GM06990 (cell line): ENCODE data around the gene PCDHA9.

Experiments
- DNase-seq: peaks from one replicate; pipeline ENCODE4 v3.0.0-alpha.2; 2011; ENCODE audit not compliant: insufficient read length; ENCODE audit errors: extremely low read depth
- H3K27me3 ChIP-seq: replicated peaks from 2 replicates; pipeline ENCODE4 v1.6.0; 2011; ENCODE audit warnings: low read length; ENCODE audit not compliant: control insufficient read depth, insufficient read depth
- H3K36me3 ChIP-seq: 2 replicates; pipeline ENCODE4 v1.5.1; 2011; ENCODE audit warnings: low read length; ENCODE audit not compliant: control insufficient read depth, insufficient read depth
- H3K4me3 ChIP-seq: replicated peaks from 2 replicates; pipeline ENCODE4 v1.5.1; 2011; ENCODE audit warnings: low read depth, mild to moderate bottlenecking, control low read depth, low read length
- CTCF ChIP-seq: IDR thresholded peaks from 2 replicates; pipeline ENCODE4 v1.5.1; 2011; ENCODE audit warnings: low read length, control low read depth, mild to moderate bottlenecking, inconsistent platforms; ENCODE audit not compliant: insufficient read depth, poor library complexity, severe bottlenecking

PCDHA9 gene

GRCh38 chr5:140877262-140877581 is 29.0 kb downstream of the PCDHA9 start:
- Histone ChIP-seq H3K4me3 (no peak overlapping the region), H3K27me3 (no peaks in the 10 kb centered on the region), H3K36me3 (no peaks in the 10 kb centered on the region)
- TF ChIP-seq CTCF, result no peak
- no peak for DNase-seq

- H3K27me3 ChIP-seq, result no peaks in the 10 kb centered on the region
- no peak within 1 kb of the TSS for H3K4me3 ChIP-seq
- no peak for TF ChIP-seq CTCF
- DNase-seq, result no peak
- no peaks in the 10 kb centered on the region for H3K36me3 ChIP-seq
Measured at GRCh38 chr5:140881889-140882590, 33.9 kb downstream of the PCDHA9 start, which contains the start of gene PCDHA13. PCDHA13 (plus strand) TSS chr5:140882124; CDS start chr5:140882269, 145 bp downstream.

- no peaks in the 10 kb centered on the region for H3K36me3 ChIP-seq
- no peak for DNase-seq
- TF ChIP-seq CTCF, result no peak
- no peak overlapping the region for H3K4me3 ChIP-seq
- H3K27me3 ChIP-seq, result no peaks in the 10 kb centered on the region
Measured at GRCh38 chr5:140882591-140882899, 34.4 kb downstream of the PCDHA9 start.

- no peak overlapping the region for H3K4me3 ChIP-seq
- no peak for DNase-seq
- no peaks in the 10 kb centered on the region for H3K36me3 ChIP-seq
- no peak for TF ChIP-seq CTCF
- H3K27me3 ChIP-seq, result no peaks in the 10 kb centered on the region
Measured at GRCh38 chr5:140883373-140883772, 35.2 kb downstream of the PCDHA9 start.

GRCh38 chr5:140883927-140884697 is 35.9 kb downstream of the PCDHA9 start:
- TF ChIP-seq CTCF, result no peak
- Histone ChIP-seq H3K36me3 (no peaks in the 10 kb centered on the region), H3K4me3 (no peak overlapping the region), H3K27me3 (no peaks in the 10 kb centered on the region)
- no peak for DNase-seq
